GM23248 (cell line): ENCODE data around the gene ARRDC1.

Experiments used
- EZH2 ChIP-seq: fragments of 200-600 bp; sonication (generic); IDR thresholded peaks from 2 replicates; pipeline ENCODE4 v1.6.1; 2018; ENCODE audit warnings: antibody characterized with exemption, mild to moderate bottlenecking; ENCODE audit not compliant: insufficient read depth, poor library complexity, severe bottlenecking
- EZH2phosphoT487 ChIP-seq: fragments of 200-600 bp; sonication (generic); IDR thresholded peaks from 2 replicates; pipeline ENCODE4 v1.6.1; 2018; ENCODE audit warnings: antibody characterized with exemption, moderate library complexity, mild to moderate bottlenecking, low read depth; ENCODE audit not compliant: insufficient read depth

- TF ChIP-seq EZH2 (no peak), EZH2phosphoT487 (no peak)
Observed at GRCh38 chr9:137583347-137583746, 22.1 kb upstream of the ARRDC1 start.
